Measurements from ENCODE around the gene SLC25A6.
"Not testable (repeated sequence)": the region's sequence is repeated elsewhere in the genome, so short reads cannot be mapped to it uniquely, and the experiment has no call there.

Gene SLC25A6

GRCh38 chrX:1389181-1389992, 2.5 kb downstream of the SLC25A6 start:
- DNase-seq: no peak

GRCh38 chrX:1388651-1389050, 3.3 kb downstream of the SLC25A6 start:
- DNase-seq: no peak

DNA sequence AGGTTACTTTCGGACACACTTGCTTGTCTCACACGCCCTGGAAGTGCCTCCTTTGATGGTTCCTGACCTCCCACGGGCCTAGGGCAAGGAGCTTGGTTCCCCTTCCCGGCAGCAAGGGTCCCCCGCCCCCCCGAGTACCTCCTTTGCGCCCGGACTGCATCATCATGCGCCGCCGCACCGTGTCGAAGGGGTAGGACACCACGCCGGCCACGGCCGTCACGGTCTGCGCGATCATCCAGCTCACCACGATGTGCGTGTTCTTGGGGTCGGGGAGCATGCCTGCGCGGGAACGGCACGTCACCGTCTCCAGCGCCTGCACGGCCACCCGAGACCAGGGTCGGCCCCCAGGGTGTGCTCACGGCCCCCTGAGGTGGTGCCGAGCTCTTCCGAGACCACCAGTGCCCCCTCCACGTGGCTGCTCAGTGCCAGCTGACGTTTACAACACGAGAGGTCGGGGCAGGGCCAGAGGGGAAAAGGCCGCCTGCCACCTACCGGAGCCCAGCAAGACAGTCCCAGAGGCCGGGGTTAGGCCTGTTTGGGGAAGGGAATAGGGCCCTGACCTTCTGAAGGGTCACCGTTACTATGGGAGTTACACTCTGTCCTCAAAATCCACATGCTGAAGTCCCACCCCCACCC, 4.7 kb downstream of the SLC25A6 start:
- no peak for DNase-seq

- no peak for DNase-seq
Observed at GRCh38 chrX:1386338-1387127, 5.4 kb downstream of the SLC25A6 start.

- no peak for DNase-seq
Observed at GRCh38 chrX:1385253-1386223, 6.4 kb downstream of the SLC25A6 start.

DNA sequence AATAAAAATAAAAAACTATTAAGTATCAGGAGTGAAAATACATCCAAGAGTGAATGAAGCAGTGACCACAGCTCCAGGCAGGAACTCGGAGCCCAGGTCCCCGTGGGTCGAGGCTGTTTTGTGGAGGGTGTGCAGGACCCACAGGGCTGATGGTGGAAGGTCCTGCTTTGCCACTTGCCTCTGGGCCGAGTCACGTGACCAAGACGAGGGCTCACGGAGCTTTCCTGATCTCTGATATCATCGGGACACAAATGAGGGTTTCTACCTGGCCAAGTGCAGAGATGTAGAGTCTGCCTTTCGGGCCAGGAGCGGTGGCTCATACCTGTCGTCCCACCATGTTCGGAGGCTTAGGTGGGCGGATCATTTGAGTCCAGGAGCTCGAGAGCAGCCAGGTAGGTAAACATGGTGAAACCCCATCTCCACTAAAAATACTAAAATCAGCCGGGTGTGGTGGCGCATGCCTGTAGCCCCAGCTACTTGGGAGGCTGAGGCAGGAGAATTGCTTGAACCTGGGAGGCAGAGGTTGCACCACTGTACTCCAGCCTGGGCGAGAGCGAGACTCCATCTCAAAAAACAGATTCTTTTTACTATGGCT, 7.2 kb downstream of the SLC25A6 start:
- no peak for DNase-seq

DNA sequence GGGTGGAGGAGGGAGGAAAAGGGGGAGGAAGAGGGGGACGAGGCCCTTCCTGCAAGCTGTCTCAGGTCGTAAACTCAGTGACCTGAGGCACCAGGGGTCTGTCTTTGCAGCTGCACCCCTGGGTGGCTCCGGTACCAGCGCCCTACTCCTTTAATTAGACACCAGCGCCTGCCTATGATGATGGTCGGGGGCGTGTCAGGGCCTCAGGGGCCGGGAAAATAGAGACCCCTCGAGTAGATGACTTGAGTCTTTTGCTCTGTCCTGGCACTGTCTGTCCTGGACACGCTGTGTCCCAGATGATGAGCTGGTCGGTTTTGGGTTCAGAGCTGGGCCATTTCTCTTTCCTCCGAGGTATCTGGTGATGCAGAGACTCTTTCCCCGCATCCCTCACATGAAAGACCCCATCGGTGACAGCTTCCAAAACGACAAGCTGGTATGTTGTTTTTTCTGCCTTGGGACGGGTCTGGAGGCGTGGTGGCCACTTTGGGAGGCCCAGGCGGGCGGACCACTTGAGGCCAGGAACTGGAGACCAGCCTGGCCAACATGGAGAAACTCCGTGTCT, 11.2 kb downstream of the SLC25A6 start:
- no peak for DNase-seq

DNA sequence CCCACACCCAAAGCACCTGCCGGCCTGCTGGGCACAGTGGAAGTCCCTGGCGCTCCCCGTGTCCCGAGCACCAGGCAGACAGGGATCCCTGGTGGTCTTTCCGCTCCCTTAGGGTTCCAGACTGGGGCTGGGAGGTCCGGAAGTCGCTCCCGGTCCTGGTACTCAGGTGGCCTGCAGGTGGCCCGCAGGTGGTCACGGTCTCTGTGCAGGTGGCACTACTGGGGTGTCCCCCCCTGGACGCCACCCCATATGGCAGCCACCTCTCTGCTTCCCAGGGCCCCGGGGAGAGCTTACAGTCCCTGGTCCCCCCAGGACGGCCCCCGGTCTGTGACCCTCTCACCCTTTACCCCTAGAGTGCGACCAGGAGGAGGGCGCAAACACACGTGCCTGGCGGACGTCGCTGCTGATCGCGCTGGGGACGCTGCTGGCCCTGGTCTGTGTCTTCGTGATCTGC, 13.6 kb downstream of the SLC25A6 start:
- no peak for DNase-seq

GRCh38 chrX:1368385-1368698, 23.6 kb downstream of the SLC25A6 start:
- DNase-seq: no peak

DNA sequence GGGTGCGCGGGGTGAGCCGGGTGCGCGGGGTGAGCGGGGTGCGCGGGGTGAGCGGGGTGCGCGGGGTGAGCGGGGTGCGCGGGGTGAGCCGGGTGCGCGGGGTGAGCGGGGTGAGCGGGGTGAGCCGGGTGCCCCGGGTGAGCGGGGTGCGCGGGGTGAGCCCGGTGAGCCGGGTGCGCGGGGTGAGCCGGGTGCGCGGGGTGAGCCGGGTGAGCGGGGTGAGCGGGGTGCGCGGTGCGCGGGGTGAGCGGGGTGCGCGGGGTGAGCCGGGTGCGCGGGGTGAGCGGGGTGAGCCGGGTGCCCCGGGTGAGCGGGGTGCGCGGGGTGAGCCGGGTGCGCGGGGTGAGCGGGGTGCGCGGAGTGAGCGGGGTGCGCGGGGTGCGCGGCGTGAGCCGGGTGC, 25.6 kb downstream of the SLC25A6 start:
- not testable (repeated sequence) for DNase-seq

DNA sequence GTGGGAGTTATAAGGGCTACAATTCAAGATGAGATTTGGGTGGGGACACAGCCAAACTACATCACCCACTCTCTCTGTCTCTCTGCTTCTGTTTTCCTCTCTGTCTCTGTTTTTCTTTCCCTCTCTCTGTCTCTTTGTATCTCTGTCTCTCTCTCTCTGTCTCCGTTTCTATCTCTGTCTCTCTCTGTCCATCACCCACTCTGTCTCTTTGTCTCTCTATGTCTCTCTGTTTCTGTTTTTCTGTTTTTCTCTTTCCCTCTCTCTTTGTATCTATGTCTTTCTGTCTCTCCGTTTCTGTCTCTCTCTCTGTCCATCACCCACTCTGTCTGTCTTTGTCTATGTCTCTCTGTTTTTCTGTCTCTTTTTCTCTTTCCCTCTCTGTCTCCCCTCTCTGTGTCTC, 30.0 kb downstream of the SLC25A6 start:
- DNase-seq: no peak

GRCh38 chrX:1361275-1361674, 30.6 kb downstream of the SLC25A6 start:
- DNase-seq: no peak

GRCh38 chrX:1360171-1360570, 31.7 kb downstream of the SLC25A6 start:
- DNase-seq: no peak

DNA sequence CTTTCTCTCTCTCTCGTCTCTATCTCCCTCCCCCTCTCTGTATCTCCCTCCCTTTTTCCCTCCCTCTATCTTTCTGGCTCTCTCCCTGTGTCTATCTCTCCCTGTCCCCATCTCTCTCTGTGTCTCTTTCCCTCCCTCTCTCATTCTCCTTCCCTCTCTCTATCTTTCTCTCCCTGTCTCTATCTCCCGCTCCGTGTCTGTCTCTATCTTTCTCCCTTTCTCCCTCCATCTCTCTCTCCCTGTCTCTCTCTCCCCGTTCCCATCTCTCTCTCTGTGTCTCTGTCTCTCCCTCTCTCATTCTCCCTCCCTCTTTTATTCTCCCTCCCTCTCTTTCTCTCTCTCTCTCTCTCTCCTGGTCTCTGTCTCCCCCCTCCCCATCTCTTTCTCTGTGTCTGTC, 32.4 kb downstream of the SLC25A6 start:
- no peak for DNase-seq

DNA sequence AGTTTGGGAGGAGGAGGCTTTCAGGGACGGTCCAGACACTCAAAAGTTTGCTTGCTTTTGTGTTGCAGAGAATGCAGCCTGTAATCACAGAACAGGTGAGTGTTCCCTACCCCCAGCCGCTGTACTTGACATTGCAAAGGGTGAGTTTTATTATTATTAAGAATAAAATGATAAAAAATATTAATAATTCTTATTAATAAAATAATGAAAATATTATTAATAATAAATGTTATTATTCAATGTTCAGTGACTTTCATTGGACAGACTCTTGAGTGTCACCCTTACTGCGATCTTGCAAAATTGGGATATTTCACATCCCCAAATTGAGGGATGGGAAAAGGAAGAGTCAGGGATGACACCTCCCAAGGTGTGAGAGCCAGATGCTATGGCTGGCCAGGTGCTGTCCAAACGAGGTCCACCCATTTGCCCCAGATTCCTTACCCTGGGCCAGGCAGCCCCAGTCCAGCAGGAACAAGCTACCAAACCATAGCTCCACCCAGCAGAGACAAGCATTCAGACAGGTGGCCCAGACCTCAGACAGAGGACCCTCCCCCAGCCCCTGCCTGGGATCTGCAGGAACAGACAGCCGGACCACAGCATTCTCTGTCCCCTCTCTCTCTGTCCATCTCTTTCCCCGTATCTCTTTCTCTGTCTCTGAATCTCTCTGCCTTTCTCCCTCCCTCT, 33.0 kb downstream of the SLC25A6 start:
- DNase-seq: no peak

- DNase-seq: no peak
Observed at GRCh38 chrX:1357993-1358392, 33.9 kb downstream of the SLC25A6 start.

GRCh38 chrX:1355131-1356046, 36.5 kb downstream of the SLC25A6 start:
- no peak for DNase-seq

DNA sequence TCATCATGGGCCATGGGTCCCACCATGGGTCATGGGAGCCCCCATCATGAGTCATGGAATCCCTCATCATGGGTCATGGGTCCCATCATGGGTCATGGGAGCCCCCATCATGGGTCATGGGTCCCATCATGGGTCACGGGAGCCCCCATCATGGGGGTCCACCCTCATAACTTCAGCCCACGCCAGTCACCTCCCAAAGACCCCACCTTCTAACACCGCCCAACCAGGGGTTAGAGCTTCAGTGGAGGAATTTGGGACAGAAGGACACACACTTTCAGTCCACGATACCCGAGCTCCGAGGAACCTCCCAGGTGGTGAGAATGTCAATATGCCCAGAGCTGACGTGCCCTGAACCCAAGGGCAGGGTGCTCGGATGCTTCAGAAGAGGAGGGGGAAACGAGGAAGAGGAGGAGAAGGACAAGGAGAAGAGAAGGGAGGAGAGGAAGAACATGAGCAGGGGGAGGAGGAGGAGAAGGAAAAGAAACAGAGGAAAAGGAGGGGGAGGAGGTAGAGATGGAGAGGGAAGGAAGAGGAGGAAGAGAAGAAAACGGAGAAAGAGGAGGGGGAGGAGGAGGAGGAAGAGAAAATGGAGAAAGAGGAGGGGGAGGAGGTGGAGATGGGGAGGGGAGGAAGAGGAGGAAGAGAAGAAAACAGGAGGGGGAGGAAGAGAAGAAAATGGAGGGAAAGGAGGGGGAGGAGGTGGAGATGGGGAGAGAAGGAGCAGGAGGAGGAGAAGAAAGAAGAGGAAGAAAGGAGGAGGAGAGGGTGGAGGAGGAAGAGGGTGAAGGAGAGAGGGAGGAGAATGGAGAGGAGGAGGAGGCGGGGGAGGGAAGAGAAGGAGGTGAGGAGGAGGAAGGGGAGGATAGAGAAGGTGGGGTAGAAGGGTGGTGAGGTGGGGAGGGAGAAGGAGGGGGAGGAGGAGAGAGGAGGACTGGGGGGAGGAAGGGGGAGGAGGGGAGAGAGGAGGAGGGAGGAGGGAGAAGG, 37.6 kb downstream of the SLC25A6 start:
- DNase-seq: no peak
